Pancreas (tissue), 10 donors: ENCODE results near the gene MSANTD4. TPM values are rescaled to one million over a fixed set of nuclear protein-coding genes. Genes with fewer than 3 reads are reported as not detected.

Experiments
- ATAC-seq, 4 donors: fragments of 200-7000 bp; cut with Tn5 transposase; one replicate each; pipeline versions ENCODE4 v1.8.0 to v1.9.1; 2020; ENCODE audit warnings: mild to moderate bottlenecking in 4 of 4, moderate library complexity in 4 of 4
- DNase-seq, 6 donors: peaks; one replicate each; pipeline ENCODE4 v3.0.0-alpha.2; 2020
- FAIRE-seq: peaks from 2 replicates; lab custom pipeline; 2012; peaks lifted over from hg19 to GRCh38; lab: Jason Lieb, UNC
- H3K27ac ChIP-seq, 4 donors: fragments of 200-600 bp; sonication (generic); 1 replicate in 3 of 4; 2 replicates in 1 of 4; pipeline versions ENCODE4 v1.5.0 to v1.8.0; 2020
- H3K27me3 ChIP-seq, 4 donors: fragments of 200-600 bp; one replicate each; pipeline ENCODE4 v1.8.0; 2021
- H3K36me3 ChIP-seq, 3 donors: fragments of 200-600 bp; sonication (generic) in 1 of 3; one replicate each; pipeline versions ENCODE4 v1.5.0 to v1.8.0; 2020 to 2021
- H3K4me1 ChIP-seq, 3 donors: fragments of 200-600 bp; one replicate each; pipeline ENCODE4 v1.8.0; 2021
- H3K4me3 ChIP-seq, 4 donors: fragments of 200-600 bp; sonication (generic) in 2 of 4; one replicate each; pipeline versions ENCODE4 v1.5.0 to v1.8.0; 2020 to 2021
- H3K9me3 ChIP-seq, 4 donors: fragments of 200-600 bp; one replicate each; pipeline ENCODE4 v1.8.0; 2021
- CTCF ChIP-seq, 4 donors: fragments of 200-600 bp; sonication (generic) in 3 of 4; IDR thresholded peaks; one replicate each; pipeline versions ENCODE4 v1.5.0 to v1.8.0; 2021; ENCODE audit warnings: antibody characterized with exemption in 4 of 4
- WGBS, 2 donors: extraction: QIAGEN DNeasy Blood & Tissue Kit; methylation state at CpG; one replicate each; pipeline ENCODE4 v1.1.7; 2013; 5-methylcytosine and 5-hydroxymethylcytosine counted together
- intact Hi-C, 3 donors: fragments of 100-400 bp; cut with DNase I; formaldehyde crosslinking; loops; one replicate each; pipeline versions ENCODE4 v1.11.1 to v1.14.2; 2022
- polyA plus RNA-seq, 2 donors: library from polyadenylated mRNA; stranded (reverse); fragments of 200-250 nt; gene quantifications; one replicate each; pipeline ENCODE4 v1.2.3, GENCODE V29; 2013
- total RNA-seq, 6 donors: library from RNA; stranded (reverse); fragmentation: NEBNext Ultra II Directional in 4 of 6; extraction: Animal tissue kit (Norgen Biotek cat#: 25700) in 4 of 6; gene quantifications; one replicate each; pipeline versions ENCODE4 v1.2.1 to v1.2.4, GENCODE V29; 2021 to 2023
- donor health status: healthy with polysubstance abuse.
- donor health status: DM: no; HTN: no; CAD: no; lungs with moderate emphysema.
- donor health status: DM: no; HTN: no; CAD: no.
- donor health status: control.
- donor health status: control.
- donor health status: Bipolar disorder and iron deficiency.
- donor health status: DM: yes; HTN: yes; CAD: no.
- donor health status: DM: no; HTN: no; CAD: no.
- donor health status: DM: no; HTN: no; CAD: no.
- donor health status: DM: yes; HTN: yes; CAD: no.

Gene MSANTD4
- total and polyA plus RNA-seq, 8 donors, result 3.8 to 8.6 (median 7.5) TPM

DNA sequence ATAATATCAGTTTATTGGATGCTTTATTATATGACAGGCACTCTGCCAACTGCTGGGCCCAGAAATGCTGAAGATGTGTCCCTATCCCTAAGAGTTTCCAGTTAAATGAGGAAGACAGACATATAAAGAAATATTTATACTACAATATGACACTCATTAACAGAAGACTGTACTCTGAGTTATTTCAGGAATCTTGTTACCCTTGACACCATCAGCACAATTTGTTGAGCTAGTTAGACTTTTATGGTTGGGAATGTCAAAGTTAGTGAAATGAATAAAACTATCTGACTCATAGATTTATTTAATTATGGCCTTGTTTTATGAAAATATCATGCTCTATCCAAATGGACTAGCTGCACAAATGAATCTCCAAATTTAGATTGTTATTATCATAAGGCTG lies 25.6 kb upstream of the MSANTD4 start:
- H3K27ac ChIP-seq, result no peak overlapping the region
- no peak overlapping the region for H3K4me3 ChIP-seq
- ATAC-seq, result no peak
- no peaks in the 10 kb centered on the region for H3K36me3 ChIP-seq
- peaks cover 0 to 8% (median 0%) of the 10 kb centered on the region in 3 donors for H3K4me1 ChIP-seq
- DNase-seq, result no peak
- no peak for TF ChIP-seq CTCF (IDR thresholded peaks at IDR 0.05)
- intact Hi-C loops, result no loop called here
- no peaks in the 10 kb centered on the region for H3K27me3 ChIP-seq
- FAIRE-seq, result no peak
- H3K9me3 ChIP-seq, result no peaks in the 10 kb centered on the region

DNA sequence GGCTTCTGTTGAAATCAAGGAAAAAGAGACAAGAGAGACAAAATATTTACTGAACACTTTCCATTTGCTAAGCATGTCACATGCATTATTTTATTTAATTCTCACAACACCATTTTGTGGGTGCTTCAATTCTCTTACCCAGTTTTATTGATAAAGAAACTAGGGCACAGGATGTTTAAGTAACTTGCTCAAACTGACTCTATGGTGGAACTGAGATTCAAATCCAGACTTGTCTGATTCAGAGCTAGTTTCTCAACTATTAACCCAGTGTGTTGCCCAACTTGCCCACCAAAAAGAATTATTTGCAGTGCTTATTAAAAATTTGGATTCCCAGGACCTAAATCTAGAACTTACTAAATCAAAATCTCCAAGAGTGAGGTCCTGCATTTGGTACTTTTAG lies 21.5 kb upstream of the MSANTD4 start:
- no peak for TF ChIP-seq CTCF (IDR thresholded peaks at IDR 0.05)
- DNase-seq (no peak), ATAC-seq (no peak), FAIRE-seq (no peak)
- H3K27me3 ChIP-seq, result no peaks in the 10 kb centered on the region
- intact Hi-C loops, result no loop called here
- no peaks in the 10 kb centered on the region for H3K4me1 ChIP-seq
- H3K36me3 ChIP-seq, result no peaks in the 10 kb centered on the region
- H3K4me3 ChIP-seq, result no peak overlapping the region
- H3K27ac ChIP-seq, result no peak overlapping the region
- H3K9me3 ChIP-seq, result no peaks in the 10 kb centered on the region

DNA sequence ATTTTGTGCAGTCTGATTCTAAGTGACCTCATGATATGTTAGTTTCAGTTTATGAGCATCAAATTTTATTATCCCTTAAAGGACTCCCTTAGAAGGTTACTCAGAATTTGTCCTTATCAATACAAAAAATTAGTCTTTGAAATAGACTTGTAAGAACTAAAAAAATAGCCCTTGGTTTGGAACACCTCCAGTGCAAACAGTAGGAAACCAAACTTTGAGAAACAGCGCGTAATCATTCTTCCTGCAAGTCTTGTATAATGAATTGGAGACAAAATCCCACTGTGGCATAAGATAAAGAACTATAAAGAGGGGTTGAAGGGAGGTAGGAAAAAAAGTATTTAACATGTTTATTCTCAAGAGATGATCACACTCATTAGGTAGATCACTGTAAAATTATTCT lies 10.8 kb upstream of the MSANTD4 start:
- peaks cover 0 to 10% (median 4%) of the 10 kb centered on the region in 3 donors for H3K4me1 ChIP-seq
- FAIRE-seq, result no peak

DNA sequence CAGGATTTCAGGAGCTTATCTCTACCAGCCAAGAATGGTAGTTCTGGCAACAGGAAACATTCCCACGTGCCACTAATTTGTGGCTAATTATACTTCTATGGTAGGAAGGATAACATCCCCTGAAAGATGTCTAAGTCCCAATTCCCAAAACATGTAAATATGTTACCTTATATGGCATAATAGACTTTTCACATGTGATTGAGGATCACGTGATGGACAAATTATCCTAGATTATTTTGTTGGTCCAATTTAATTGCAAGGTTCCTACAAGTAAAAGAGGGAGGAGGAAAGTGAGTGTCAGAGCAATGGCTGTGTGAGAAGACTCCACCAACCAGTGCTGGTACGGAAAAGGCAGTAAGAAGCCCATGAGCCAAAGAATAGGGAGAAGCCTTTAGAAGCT lies 9.9 kb upstream of the MSANTD4 start:
- no peak overlapping the region for H3K4me3 ChIP-seq
- no peak overlapping the region for H3K27ac ChIP-seq
- ATAC-seq, result no peak
- no peak for TF ChIP-seq CTCF (IDR thresholded peaks at IDR 0.05)
- WGBS, 2 donors, result 77 to 84% methylated on average over 3 of the region's 3 CpGs
- H3K4me1 ChIP-seq, result peaks cover 0 to 10% (median 4%) of the 10 kb centered on the region in 3 donors
- no peaks in the 10 kb centered on the region for H3K36me3 ChIP-seq
- FAIRE-seq, result no peak
- no peaks in the 10 kb centered on the region for H3K9me3 ChIP-seq
- intact Hi-C loops, result no loop called here
- no peaks in the 10 kb centered on the region for H3K27me3 ChIP-seq
- no peak for DNase-seq

More for the DNA sequence above, 10.8 kb upstream of the MSANTD4 start:
- Histone ChIP-seq H3K27me3 (no peaks in the 10 kb centered on the region), H3K4me3 (no peak overlapping the region), H3K9me3 (no peaks in the 10 kb centered on the region), H3K36me3 (no peaks in the 10 kb centered on the region), H3K27ac (no peak overlapping the region)
- ATAC-seq (no peak), DNase-seq (no peak)
- intact Hi-C loops, result no loop called here
- TF ChIP-seq CTCF (IDR thresholded peaks at IDR 0.05), result no peak
- WGBS, 2 donors, result 52 to 60% methylated on average over 2 of the region's 2 CpGs

DNA sequence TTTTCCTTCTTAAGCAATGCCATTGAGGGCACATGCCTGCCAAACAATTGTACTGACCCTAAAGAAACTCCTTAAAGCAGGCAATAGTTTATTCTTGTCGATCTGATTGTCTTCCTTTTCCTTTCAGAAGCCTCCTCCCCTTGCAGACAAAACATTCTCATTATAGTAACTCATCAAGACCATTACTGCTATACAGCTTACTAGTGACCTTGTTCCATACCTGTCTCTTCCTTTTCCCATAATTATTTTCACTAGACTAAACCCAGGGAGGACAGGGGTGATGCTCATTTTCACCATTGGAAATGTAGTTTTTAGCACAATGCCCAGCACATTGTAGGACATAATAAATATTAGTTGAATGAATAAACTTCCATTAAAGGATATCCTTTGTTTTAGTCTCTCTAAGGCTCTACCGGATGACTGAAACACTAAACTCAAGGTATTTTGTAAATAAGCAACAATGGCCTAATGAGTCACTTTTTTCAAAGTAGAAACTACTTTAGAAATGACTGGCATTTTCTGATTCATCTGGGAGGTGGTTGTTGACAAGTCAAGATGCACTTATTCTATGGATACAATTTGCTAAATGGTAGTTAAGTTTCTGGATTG lies 9.3 kb upstream of the MSANTD4 start:
- no peak for FAIRE-seq
- no peak for TF ChIP-seq CTCF (IDR thresholded peaks at IDR 0.05)
- DNase-seq, result no peak

More for the DNA sequence above, 9.3 kb upstream of the MSANTD4 start:
- Histone ChIP-seq H3K36me3 (no peaks in the 10 kb centered on the region), H3K4me3 (no peak overlapping the region), H3K27me3 (no peaks in the 10 kb centered on the region), H3K4me1 (peaks cover 0 to 10% (median 4%) of the 10 kb centered on the region in 3 donors), H3K27ac (peak overlapping the region in 1 of 4 donors; percentile 24), H3K9me3 (no peaks in the 10 kb centered on the region)
- WGBS, 2 donors, result 67 to 73% methylated on average over 2 of the region's 2 CpGs
- no peak for ATAC-seq
- intact Hi-C loops, result no loop called here
